Body of pancreas (tissue), 4 donors: Measurements from ENCODE around the gene FOXL2NB. TPM values are rescaled to one million over a fixed set of nuclear protein-coding genes. Genes with fewer than 3 reads are reported as not detected.

Experiments used
- ATAC-seq: fragments of 150-250 bp; one replicate; pipeline ENCODE4 v1.9.1; 2016
- DNase-seq, 4 donors: peaks; one replicate each; pipeline ENCODE4 v3.0.0-alpha.2; 2019
- H3K27ac ChIP-seq, 4 donors: fragments of 200-600 bp; sonication (generic); 1 replicate in 3 of 4; 2 replicates in 1 of 4; pipeline versions ENCODE4 v1.5.1 to v1.6.1; 2016 to 2019; ENCODE audit warnings: mild to moderate bottlenecking in 1 of 4, mixed read lengths in 1 of 4, moderate library complexity in 1 of 4
- H3K27me3 ChIP-seq, 2 donors: fragments of 200-600 bp; sonication (generic); one replicate each; pipeline ENCODE4 v1.6.0; 2016; ENCODE audit warnings: mild to moderate bottlenecking in 1 of 2
- H3K36me3 ChIP-seq, 2 donors: fragments of 200-600 bp; sonication (generic); replicated peaks in 1 of 2; 2 replicates each; pipeline ENCODE4 v1.5.1; 2016; ENCODE audit warnings: low read depth in 2 of 2; ENCODE audit not compliant: insufficient read depth in 1 of 2
- H3K4me1 ChIP-seq: fragments of 200-600 bp; sonication (generic); one replicate; pipeline ENCODE4 v1.6.0; 2016
- H3K4me3 ChIP-seq, 2 donors: fragments of 200-600 bp; sonication (generic); 1 replicate in 1 of 2; 2 replicates in 1 of 2; pipeline ENCODE4 v1.5.1; 2016 to 2019
- H3K9me3 ChIP-seq, 3 donors: fragments of 200-600 bp; sonication (generic); 1 replicate in 2 of 3; 2 replicates in 1 of 3; pipeline ENCODE4 v1.5.1; 2016
- CTCF ChIP-seq, 7 experiments: fragments of 450-650 bp in 4 of 7; fragments of 200-600 bp in 3 of 7; sonication (generic) in 3 of 7; IDR thresholded peaks; one replicate each; pipeline ENCODE4 v1.5.1; 2016 to 2019; ENCODE audit warnings: antibody characterized with exemption in 7 of 7
- POLR2A ChIP-seq, 3 donors: fragments of 450-650 bp; IDR thresholded peaks; one replicate each; pipeline ENCODE4 v1.6.1; 2016; ENCODE audit warnings: antibody characterized with exemption in 3 of 3, mild to moderate bottlenecking in 2 of 3
- WGBS, 2 donors: methylation state at CpG; one replicate each; pipeline ENCODE4 v1.1.5; 2017; 5-methylcytosine and 5-hydroxymethylcytosine counted together
- intact Hi-C: fragments of 100-400 bp; cut with DNase I; formaldehyde crosslinking; loops from one replicate; pipeline ENCODE4 v1.15.1; 2023
- total RNA-seq, 2 donors: library from RNA; depleted of rRNA; stranded (reverse); fragments of >200 nt; gene quantifications; one replicate each; pipeline ENCODE4 v1.1.0, GENCODE V29; 2016

FOXL2NB gene
- total RNA-seq, 2 donors from 2014 or later = 0.26 TPM; not detected in 1

GRCh38 chr3:138971766-138972320 is 24.8 kb downstream of the FOXL2NB start:
- no peaks in the 10 kb centered on the region for H3K9me3 ChIP-seq
- no peak overlapping the region for H3K27ac ChIP-seq
- intact Hi-C loops = no loop called here
- H3K4me1 ChIP-seq = no peaks in the 10 kb centered on the region
- ATAC-seq (no peak), DNase-seq (no peak)
- TF ChIP-seq CTCF (IDR thresholded peaks at IDR 0.05) (no peak), POLR2A (IDR thresholded peaks at IDR 0.05) (no peak)
- no peaks in the 10 kb centered on the region for H3K27me3 ChIP-seq
- 77 to 81% methylated on average over 6 of the region's 6 CpGs for WGBS, 2 donors
- H3K4me3 ChIP-seq = no peak overlapping the region
- no peaks in the 10 kb centered on the region for H3K36me3 ChIP-seq

- Histone ChIP-seq H3K9me3 (no peaks in the 10 kb centered on the region), H3K36me3 (no peaks in the 10 kb centered on the region), H3K4me1 (no peaks in the 10 kb centered on the region), H3K4me3 (no peak overlapping the region), H3K27me3 (no peaks in the 10 kb centered on the region), H3K27ac (no peak overlapping the region)
- intact Hi-C loops = no loop called here
- ATAC-seq (no peak), DNase-seq (no peak)
- WGBS, 2 donors = 82 to 93% methylated on average over 5 of the region's 5 CpGs
- TF ChIP-seq CTCF (IDR thresholded peaks at IDR 0.05) (no peak), POLR2A (IDR thresholded peaks at IDR 0.05) (no peak)
Measured at GRCh38 chr3:138972941-138973340, 25.9 kb downstream of the FOXL2NB start.

GRCh38 chr3:138974462-138974861 is 27.4 kb downstream of the FOXL2NB start:
- Histone ChIP-seq H3K36me3 (no peaks in the 10 kb centered on the region), H3K4me3 (no peak overlapping the region), H3K9me3 (no peaks in the 10 kb centered on the region), H3K4me1 (no peaks in the 10 kb centered on the region), H3K27ac (no peak overlapping the region), H3K27me3 (no peaks in the 10 kb centered on the region)
- ATAC-seq (no peak), DNase-seq (no peak)
- TF ChIP-seq POLR2A (IDR thresholded peaks at IDR 0.05) = no peak
- no peak for TF ChIP-seq CTCF (IDR thresholded peaks at IDR 0.05)
- intact Hi-C loops = no loop called here
- 79 to 82% methylated on average over 5 of the region's 5 CpGs for WGBS, 2 donors

- Histone ChIP-seq H3K27me3 (no peaks in the 10 kb centered on the region), H3K27ac (no peak overlapping the region), H3K9me3 (no peaks in the 10 kb centered on the region), H3K4me1 (no peaks in the 10 kb centered on the region), H3K36me3 (no peaks in the 10 kb centered on the region), H3K4me3 (no peak overlapping the region)
- ATAC-seq (no peak), DNase-seq (no peak)
- TF ChIP-seq POLR2A (IDR thresholded peaks at IDR 0.05) (no peak), CTCF (IDR thresholded peaks at IDR 0.05) (no peak)
- 88 to 95% methylated on average over 6 to 8 of the region's 8 CpGs for WGBS, 2 donors
- intact Hi-C loops = no loop called here
Measured at GRCh38 chr3:138975351-138975750, 28.3 kb downstream of the FOXL2NB start.

- intact Hi-C loops = no loop called here
- H3K27me3 ChIP-seq = no peaks in the 10 kb centered on the region
- no peaks in the 10 kb centered on the region for H3K36me3 ChIP-seq
- H3K4me1 ChIP-seq = no peaks in the 10 kb centered on the region
- H3K4me3 ChIP-seq = no peak overlapping the region
- DNase-seq (no peak), ATAC-seq (no peak)
- TF ChIP-seq CTCF (IDR thresholded peaks at IDR 0.05) (no peak), POLR2A (IDR thresholded peaks at IDR 0.05) (no peak)
- H3K27ac ChIP-seq = no peak overlapping the region
- no peaks in the 10 kb centered on the region for H3K9me3 ChIP-seq
Measured at GRCh38 chr3:138976047-138976446, 29.0 kb downstream of the FOXL2NB start.
